Type B pancreatic cell (in vitro differentiated cells): Measurements from ENCODE around the gene LIG3. TPM values are rescaled to one million over a fixed set of nuclear protein-coding genes. Genes with fewer than 3 reads are reported as not detected.
A peak's percentile ranks its signal among the peaks of the same experiment; 100 is the strongest.

Experiments used
- DNase-seq: peaks from one replicate; pipeline ENCODE4 v3.0.0; 2021; ENCODE audit warnings: mixed read lengths; ENCODE audit not compliant: unreplicated experiment; ENCODE audit errors: extremely low spot score
- H3K27ac Mint-ChIP-seq: 2 replicates; pipeline ENCODE4 v1.8.0; 2021; ENCODE audit warnings: mild to moderate bottlenecking, mixed read lengths
- H3K27me3 Mint-ChIP-seq: 2 replicates; pipeline ENCODE4 v1.8.0; 2021; ENCODE audit warnings: mixed read lengths
- H3K36me3 Mint-ChIP-seq: 2 replicates; pipeline ENCODE4 v1.8.0; 2021; ENCODE audit warnings: mixed read lengths
- H3K4me1 Mint-ChIP-seq: one replicate; pipeline ENCODE4 v1.8.0; 2021; ENCODE audit warnings: mixed read lengths; ENCODE audit not compliant: unreplicated experiment
- H3K4me3 Mint-ChIP-seq: 2 replicates; pipeline ENCODE4 v1.8.0; 2021; ENCODE audit warnings: mild to moderate bottlenecking, mixed read lengths
- H3K9me3 Mint-ChIP-seq: 2 replicates; pipeline ENCODE4 v1.8.0; 2021; ENCODE audit warnings: mixed read lengths
- CTCF ChIP-seq: fragments of 200-600 bp; sonication (generic); conservative IDR thresholded peaks from 2 replicates; pipeline ENCODE4 v1.5.0; 2021; ENCODE audit warnings: antibody characterized with exemption, mild to moderate bottlenecking
- total RNA-seq: library from RNA; stranded (reverse); gene quantifications from 2 replicates; pipeline ENCODE4 v1.2.1, GENCODE V29; 2021; ENCODE audit warnings: low replicate concordance

The LIG3 gene
- total RNA-seq, 1 donor from 2014 or later: 73.0 TPM

- TF ChIP-seq CTCF: no peak
- H3K9me3 Mint-ChIP-seq: no peaks in the 10 kb centered on the region
- no peak for DNase-seq
- no peak overlapping the region for H3K4me3 Mint-ChIP-seq
- H3K4me1 Mint-ChIP-seq: peaks cover 8% of the 10 kb centered on the region
- H3K27me3 Mint-ChIP-seq: peaks cover 15% of the 10 kb centered on the region
- H3K27ac Mint-ChIP-seq: no peak overlapping the region
- H3K36me3 Mint-ChIP-seq: no peaks in the 10 kb centered on the region
These were observed 5.2 kb upstream of the LIG3 start for GRCh38 chr17:34974794-34975785.

GRCh38 chr17:34979153-34979552 is 1.2 kb upstream of the LIG3 start:
- Mint-ChIP-seq H3K27me3 (peaks cover 5% of the 10 kb centered on the region), H3K4me1 (peaks cover 32% of the 10 kb centered on the region), H3K27ac (no peak overlapping the region), H3K9me3 (no peaks in the 10 kb centered on the region), H3K4me3 (peak overlapping the region; percentile 52), H3K36me3 (peaks cover 17% of the 10 kb centered on the region)
- no peak for DNase-seq
- TF ChIP-seq CTCF: no peak

- Mint-ChIP-seq H3K27ac (peak overlapping the region; percentile 97), H3K4me3 (peak overlapping the region; percentile 93), H3K4me1 (peaks cover 36% of the 10 kb centered on the region), H3K36me3 (peaks cover 17% of the 10 kb centered on the region), H3K9me3 (no peaks in the 10 kb centered on the region), H3K27me3 (peaks cover 3% of the 10 kb centered on the region)
- no peak for DNase-seq
- TF ChIP-seq CTCF: no peak
These were observed 511 bp upstream of the LIG3 start for GRCh38 chr17:34979650-34980352.

- H3K27ac Mint-ChIP-seq: peak overlapping the region; percentile 97
- no peaks in the 10 kb centered on the region for H3K27me3 Mint-ChIP-seq
- DNase-seq: peak; percentile 80
- H3K9me3 Mint-ChIP-seq: no peaks in the 10 kb centered on the region
- H3K36me3 Mint-ChIP-seq: peaks cover 17% of the 10 kb centered on the region
- peak; percentile 67 for TF ChIP-seq CTCF
- peaks cover 36% of the 10 kb centered on the region for H3K4me1 Mint-ChIP-seq
- peak overlapping the region; percentile 93 for H3K4me3 Mint-ChIP-seq
These were observed 597 bp downstream of the LIG3 start for GRCh38 chr17:34980681-34981537.
